Stimulated activated CD4-positive, alpha-beta T cell treated with anti-CD3 and anti-CD28 coated beads, Interleukin-1b, Interleukin-23, amount 100 ng/mL, for 4 hours (primary cell): ENCODE data around the gene NDOR1.

Experiments
- DNase-seq, 2 donors: peaks; one replicate each; pipeline ENCODE4 v3.0.0-alpha.2; 2020; ENCODE audit warnings: low read depth in 2 of 2

NDOR1 gene

DNA sequence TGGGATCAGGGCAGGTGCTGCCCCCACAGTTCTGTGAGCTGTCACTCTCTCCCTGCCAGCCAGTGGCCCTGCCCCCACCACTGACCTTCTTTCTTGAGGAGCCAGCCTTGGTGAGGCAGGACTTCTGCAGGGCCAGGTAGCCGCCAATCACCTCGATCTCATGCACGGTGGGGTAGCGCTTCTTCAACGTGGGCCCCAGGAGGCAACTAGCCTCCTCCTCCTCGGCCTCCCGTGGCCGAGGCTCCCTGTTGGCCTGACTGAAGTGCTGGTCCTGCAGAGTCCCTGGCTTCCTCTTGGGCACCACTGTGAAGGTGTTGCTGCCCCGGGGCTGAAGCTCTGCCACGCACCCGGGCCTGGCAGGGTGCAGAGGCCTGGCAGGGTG is 6.6 kb upstream of the NDOR1 start:
- DNase-seq: no peak

GRCh38 chr9:137199411-137200121 is 5.9 kb upstream of the NDOR1 start:
- no peak for DNase-seq

DNA sequence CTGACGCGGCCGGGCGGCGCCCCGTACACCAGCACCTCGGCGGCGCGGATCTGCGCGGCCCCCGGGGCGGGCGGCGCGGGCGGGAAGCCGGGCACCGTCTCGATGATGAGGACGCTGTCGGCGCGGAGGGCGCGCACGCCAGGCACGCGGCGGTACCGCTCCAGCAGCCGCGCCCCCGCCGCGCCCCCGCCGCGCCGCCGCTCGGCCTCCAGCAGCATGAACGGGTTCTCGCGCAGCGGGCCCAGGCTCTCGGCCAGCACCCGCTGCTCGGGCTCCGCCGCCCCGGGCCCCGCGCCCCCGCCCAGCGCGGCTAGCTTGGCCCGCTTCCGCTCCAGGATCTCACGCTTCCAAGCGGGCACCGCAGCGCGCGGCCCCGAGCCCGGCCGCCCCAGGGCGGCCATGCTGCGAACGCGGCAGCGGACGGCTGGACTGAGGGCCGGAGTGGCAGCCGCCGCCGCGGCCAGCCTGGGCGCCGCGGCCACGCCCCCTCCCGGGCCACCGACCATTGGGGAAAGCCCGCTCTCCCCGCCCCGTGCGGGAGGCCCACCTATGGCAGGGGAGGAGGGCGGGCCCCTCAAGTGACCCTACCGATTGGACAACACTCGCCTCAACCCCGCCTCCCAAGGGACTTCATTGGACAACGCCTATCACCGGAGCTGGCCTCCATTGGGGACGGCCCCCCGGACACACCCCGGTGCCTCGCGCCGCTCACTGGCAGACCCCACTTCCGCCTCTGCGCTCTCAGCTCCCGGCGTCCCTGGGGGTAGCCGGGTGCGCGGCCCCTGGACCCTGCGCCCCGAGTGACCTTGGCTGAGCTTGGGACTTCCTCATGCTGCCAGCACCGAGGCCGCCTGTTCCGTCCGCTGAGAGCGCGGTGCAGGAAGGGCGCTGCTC is 4.9 kb upstream of the NDOR1 start, which contains the start of gene TPRN:
TPRN (minus strand) TSS at position 431 of the 894 bp plus-strand sequence; CDS start at position 401, 30 bp downstream.
- peak; percentile 95 to 96 for DNase-seq

DNA sequence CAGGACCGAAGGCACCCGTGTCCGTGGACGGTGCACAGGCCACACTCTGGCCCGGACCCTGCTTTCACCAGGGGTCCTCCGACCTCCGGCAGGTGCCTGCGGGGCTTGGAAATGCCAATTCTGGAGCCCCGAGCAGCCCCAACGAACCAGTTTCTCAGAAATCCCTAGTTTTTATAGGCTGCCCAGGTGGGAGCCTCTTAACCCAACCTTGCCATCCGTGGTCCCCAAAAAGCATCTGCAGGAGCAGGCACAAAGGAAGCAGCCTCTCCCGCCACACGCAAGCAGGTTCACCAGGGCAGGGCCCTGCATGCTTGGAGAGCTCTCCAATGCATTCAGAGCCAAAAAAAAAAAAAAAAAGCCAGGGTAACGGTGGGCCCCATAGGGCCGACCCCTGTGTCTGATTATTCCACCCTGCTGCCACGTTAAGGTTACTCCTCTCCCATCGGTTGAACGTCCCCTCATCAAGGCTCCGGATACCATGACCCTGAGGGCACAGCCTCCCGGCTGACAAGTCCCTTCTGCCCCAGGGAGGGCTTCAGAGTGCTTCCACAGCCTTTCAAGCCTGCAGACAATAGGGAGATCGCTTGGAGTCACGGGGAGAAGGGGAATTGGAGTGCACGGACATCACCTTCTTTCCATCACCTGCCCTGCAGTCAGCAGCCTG is 4.2 kb upstream of the NDOR1 start:
- no peak for DNase-seq

- DNase-seq: no peak
These were observed 2.5 kb upstream of the NDOR1 start for GRCh38 chr9:137202966-137203365.

- no peak for DNase-seq
These were observed 772 bp upstream of the NDOR1 start for GRCh38 chr9:137204731-137205125.

GRCh38 chr9:137206602-137207001 is 1.1 kb downstream of the NDOR1 start:
- no peak for DNase-seq

DNA sequence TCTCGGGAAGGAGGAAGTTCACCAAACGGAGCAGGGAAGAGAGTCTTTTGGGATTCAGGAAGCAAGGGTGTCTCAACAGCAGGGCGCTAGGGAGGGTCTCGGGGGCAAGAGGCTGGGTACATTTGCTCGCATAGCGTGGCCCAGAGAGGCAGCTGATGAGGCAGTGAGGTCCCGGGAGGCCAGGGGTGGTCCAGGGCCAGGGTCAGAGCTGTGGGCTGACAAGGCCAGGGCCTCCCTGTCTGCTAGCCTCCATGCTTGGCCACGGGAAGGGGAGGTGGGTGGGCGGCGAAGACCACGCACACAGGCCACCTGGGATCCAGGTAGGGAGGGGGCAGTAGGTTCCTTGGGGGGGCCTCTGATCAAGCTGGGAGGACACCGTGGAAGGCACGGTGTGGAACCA is 6.0 kb downstream of the NDOR1 start:
- no peak for DNase-seq

- DNase-seq: no peak
These were observed 7.0 kb downstream of the NDOR1 start for GRCh38 chr9:137212520-137212919.

DNA sequence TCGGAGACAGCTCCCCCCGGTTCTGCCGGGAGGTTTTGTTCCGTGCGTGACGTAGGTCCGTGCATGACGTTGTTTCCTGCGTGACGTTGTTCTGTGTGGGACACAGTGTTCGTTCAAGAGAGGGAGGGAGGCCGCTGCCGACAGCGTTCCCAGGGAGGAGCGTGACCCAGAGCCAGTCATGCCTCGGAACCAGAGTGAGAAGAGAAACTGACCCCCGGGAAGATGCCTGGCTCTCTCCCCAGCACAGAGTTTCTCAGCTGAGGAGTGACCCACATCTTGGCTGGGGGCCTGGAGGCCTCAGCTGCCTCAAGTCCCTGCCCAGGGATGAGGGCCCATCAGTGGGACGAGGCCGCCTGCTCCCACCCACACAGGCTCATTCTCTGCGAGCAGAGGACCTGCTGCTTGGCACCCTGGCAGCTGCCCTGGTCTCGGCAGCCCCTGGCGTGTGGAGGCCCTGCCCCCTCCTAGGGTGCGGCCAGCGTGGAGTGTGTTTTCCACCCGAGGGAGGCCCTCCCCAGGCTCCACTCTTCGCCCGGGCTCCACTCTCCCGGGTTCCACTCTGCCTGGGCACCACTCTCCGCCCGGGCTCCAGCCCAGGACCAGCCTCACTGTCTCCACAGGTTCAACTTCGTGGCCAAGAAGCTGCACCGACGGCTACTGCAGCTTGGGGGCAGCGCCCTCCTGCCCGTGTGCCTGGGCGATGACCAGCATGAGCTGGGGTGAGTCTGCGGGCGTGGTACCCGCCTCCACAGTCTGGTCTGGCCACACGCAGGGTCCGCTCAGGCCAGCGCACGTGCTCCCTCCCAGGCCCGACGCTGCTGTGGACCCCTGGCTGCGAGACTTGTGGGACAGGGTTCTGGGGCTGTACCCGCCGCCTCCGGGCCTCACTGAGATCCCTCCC is 7.9 kb downstream of the NDOR1 start:
- DNase-seq: no peak

GRCh38 chr9:137214620-137215019 is 9.1 kb downstream of the NDOR1 start:
- DNase-seq: no peak

- no peak for DNase-seq
These were observed 9.9 kb downstream of the NDOR1 start for GRCh38 chr9:137215196-137215986.

GRCh38 chr9:137216188-137216965 is 10.9 kb downstream of the NDOR1 start:
- no peak for DNase-seq

DNA sequence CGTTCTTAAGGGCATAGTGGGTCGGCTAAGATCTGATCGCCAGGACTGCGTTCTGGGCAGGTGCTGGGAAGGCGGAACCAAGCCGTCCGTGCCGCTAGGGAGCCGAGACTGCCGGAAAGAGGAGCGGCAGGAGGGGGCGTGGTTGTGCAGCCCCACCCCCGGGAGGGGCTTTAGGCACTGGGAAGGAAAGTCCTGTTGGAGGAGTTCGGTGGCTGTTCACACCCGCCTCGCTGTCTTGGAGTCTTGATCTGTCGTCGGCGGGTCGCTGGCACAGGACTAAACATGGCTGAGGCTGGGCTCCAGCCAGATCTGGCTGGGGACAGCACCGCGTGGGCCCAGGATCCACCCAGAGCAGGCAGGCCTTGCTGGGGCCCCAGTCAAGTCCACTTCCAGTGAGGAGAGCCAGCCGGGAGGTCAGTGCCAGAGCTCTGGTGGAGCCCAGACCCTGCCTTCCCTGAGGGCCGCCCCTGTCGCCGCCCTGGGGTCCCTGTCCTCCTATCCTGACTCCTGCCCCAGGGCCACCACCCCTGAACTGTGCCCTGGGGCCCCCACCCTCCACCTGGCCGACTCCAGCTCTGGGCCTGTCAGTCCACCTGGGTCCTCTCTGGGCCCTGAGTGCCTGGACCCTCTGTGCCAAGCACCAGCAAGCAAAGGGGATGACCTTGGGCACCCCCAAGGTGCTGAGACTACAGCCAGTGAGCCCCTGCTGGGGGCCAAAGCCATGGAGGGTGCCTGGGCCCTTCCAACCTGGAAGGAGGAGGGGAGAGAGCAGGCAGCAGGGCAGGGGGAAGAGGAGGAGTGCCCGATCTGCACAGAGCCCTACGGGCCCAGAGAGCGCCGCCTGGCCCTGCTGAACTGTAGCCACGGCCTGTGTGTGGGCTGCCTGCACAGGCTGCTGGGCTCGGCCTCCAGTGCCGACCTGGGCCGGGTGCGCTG is 12.0 kb downstream of the NDOR1 start:
- no peak for DNase-seq

DNA sequence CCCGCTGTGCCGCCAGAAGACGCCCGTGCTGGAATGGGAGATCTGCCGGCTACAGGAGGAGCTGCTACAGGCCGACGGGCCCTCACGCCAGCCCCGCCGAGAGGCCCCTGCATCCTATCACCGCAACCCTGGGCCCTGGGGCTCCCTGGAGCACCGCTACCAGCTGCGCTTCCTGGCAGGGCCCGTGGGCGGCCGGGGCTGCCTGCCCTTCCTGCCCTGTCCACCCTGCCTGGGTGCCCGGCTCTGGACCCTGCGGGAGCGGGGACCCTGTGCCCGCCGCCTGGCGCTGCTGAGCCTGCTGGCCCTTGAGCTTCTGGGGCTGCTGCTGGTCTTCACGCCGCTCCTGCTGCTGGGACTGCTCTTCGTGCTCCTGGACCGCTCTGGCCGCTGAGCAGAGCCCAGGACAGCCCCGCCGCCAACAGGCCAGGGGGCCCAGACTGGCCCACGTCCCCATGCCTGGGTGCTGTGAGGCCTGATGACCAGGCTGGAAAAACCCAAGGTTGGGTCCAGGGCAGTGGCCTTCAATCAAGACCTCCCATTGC is 12.8 kb downstream of the NDOR1 start:
- DNase-seq: no peak

DNA sequence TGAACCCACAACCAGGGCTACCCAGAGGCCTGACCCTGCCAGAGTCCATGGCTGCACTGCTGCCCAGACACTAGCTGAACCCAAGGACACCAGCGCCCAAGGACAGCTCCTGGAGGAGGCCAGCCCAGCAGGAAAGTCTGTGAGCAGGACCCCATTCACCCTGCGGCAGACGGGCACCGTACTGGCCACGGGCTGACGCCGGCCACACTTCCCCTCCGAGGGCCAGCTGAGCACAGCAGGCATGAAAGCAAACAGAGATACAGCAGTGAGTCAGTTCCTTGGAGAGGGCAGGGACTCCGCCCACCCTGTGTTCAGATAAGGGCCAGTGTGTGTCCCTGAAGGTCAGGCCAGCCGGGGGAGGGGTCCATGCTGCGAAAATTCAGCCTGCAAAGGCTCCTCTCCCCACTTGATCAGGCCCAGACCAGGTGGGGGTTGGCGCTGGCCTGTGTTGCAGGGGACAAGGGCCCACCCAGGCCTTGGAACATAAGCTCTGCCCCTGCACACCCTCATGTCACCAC is 13.3 kb downstream of the NDOR1 start:
- no peak for DNase-seq

DNA sequence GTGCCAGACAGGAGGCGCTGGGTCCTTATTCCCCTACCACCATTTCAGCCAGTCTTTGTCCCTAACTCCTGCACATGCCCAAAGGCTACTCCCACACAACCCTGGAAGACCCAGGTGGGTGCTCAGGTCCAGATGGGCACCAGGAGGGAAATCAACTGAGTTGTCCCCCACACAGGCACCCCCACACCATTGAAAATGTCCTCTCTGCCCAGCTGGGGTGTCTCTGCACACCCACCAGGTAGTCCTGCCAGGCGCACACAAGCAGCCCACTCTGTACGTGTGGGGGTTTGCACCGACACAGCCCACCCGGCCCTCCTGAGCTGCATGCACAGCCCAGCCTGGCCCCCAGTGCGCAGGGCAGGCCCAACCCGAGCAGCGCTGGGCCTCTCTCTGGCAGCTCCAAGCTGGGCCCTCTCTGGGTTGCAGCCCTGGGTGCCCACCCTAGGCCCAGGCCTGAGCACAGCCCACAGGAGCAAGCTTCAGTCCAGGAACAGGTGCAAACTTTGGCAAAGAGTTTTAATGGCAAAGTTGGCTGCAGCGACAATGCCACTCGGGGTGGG is 14.3 kb downstream of the NDOR1 start:
- DNase-seq: no peak
